Measurements from ENCODE around the gene PTPRN2.

The PTPRN2 gene

DNA sequence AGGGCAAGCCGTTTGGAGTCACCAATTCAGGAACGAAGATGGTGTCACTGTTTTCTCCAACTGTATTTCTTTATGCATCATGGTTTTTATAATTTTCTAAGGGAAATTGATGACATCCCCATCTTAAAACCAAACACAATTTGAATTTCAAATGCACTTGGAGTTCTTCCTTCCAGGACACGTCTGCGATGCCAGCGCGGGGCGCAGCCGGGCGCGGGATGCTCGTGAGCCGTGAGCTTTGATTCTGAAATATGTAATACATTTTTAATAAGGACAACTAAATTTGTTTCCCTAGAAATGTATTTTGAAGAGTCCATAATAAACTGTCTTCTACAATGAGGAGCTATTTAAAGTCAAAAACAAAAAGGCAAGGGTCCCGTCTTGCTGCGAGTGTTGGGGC lies 758.7 kb downstream of the PTPRN2 start:
- no peak for DNase-seq (ENCODE audit: low spot score)

DNA sequence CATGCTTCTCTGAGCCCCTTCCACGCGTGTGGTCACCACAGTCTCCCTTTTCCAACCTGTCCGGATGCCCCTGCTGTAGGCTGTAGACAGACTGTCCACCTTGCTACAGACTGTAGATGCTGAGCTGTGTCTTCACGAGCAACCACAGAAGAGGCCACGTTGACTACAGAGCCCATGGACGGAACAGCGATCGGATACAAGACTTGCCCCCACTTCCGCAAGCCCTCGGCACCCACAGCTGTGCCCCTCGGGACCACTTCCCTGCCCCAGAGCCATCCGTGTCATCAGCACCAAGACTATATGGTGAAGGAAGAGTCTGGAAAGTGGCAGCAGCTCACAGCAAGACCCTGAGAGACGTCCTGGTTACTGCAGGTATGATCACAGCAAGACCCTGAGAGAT lies 759.4 kb downstream of the PTPRN2 start:
- DNase-seq (ENCODE audit: low spot score) = no peak

DNA sequence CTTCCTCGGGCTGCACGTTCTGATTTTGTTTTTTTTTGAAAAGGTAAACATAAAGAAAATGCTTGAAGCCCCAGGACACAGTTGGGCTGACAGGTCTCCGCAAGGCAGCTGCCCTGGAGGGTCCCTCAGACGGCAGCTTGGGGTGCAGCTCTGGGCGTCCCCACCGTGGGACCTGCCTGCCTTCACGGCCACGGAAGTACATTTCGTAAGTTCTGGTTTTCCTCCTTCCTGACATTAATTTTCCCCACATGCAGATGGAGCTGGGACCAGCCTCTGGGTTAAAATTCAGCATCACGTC lies 759.8 kb downstream of the PTPRN2 start:
- DNase-seq (ENCODE audit: low spot score) = no peak

DNA sequence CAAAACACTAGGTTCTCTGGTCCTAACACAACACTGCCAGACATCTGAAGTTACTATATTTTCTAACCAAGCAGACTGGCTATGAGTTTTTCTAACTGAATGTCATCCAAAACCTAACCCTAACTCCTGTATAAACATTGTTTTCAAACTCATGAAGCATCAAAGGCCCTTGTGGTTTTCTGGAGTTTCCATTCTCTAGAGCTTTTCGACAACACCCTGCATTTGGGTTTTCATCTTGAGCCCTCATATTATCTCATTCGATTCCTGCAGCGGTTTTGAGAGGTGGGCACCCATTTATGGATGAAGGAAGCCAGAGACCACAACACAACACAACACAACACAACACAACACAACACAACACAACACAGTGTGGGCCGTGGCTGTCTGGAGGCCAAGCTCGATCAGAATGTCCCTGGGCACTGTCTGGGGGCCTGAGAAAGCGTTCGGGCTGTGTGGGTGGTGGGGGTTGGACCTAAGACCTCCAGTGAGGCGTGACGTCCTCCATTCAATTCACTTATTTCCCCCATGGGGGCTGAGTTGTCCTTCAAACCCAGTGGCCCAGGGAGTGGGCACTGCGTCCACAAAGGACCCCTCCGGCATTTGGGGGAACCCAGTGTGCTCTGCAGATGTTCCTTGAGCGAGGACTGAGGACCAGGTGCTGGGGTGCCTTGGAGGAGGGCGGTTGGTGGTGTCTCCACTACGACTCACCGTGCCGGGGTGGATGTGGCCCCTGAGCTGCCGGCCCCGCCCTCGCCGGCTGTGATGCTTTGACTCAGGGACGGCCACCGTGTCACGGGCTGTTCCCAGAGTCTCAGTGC lies 760.4 kb downstream of the PTPRN2 start:
- no peak for DNase-seq (ENCODE audit: low spot score)

DNA sequence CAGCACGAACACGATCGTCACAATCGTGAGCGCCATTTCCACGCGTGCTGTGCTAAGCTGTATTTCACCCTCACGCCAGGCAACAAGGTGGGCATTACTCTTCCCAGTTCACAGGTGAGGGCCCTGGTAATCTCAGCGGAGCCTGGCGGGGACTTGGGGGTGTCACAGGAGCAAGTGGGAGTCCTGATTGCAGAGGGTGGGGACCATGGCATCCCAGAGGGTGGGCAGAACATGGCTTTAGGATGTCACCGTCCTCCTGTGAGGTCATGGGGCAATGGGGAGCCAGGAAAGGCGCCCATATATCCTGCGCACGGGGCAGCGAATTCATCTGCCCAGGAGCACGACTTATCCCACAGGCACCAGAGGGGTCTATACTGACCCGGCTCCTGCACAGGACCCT lies 761.1 kb downstream of the PTPRN2 start:
- DNase-seq (ENCODE audit: low spot score) = no peak

DNA sequence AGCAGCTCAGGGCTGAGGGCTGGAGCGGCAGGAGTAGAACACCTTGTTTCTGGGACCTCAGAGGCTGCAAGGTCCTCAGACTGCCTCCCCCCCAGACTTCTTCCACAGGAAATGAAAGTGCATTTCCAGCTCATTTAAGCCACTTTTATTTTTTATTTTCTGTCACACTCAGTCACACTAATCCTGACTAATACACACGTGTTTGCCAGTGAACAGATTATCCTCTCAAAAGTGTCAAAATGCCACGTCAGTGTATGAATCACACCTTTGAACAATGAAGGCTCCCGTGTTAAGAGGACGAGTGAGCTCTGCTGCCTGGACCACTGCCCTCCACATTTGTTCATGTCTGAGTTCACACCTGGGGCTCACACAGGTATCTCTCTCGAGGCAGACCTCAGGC lies 762.3 kb downstream of the PTPRN2 start:
- DNase-seq (ENCODE audit: low spot score) = no peak

DNA sequence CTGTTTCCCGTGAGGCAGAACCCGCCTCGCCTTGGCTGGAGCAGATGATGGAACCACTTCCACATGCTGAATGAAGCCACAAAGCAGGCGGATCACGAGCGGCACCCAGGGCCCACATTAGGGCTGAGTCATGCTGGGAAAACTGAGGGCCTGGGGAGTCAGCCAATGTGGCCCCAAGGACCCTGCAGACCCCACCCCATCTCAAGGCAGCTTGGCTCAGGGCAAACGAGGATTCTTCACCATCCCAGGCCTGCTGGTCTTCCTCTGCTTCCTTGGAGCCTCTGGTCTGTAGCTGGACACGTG lies 762.9 kb downstream of the PTPRN2 start:
- no peak for DNase-seq (ENCODE audit: low spot score)

DNA sequence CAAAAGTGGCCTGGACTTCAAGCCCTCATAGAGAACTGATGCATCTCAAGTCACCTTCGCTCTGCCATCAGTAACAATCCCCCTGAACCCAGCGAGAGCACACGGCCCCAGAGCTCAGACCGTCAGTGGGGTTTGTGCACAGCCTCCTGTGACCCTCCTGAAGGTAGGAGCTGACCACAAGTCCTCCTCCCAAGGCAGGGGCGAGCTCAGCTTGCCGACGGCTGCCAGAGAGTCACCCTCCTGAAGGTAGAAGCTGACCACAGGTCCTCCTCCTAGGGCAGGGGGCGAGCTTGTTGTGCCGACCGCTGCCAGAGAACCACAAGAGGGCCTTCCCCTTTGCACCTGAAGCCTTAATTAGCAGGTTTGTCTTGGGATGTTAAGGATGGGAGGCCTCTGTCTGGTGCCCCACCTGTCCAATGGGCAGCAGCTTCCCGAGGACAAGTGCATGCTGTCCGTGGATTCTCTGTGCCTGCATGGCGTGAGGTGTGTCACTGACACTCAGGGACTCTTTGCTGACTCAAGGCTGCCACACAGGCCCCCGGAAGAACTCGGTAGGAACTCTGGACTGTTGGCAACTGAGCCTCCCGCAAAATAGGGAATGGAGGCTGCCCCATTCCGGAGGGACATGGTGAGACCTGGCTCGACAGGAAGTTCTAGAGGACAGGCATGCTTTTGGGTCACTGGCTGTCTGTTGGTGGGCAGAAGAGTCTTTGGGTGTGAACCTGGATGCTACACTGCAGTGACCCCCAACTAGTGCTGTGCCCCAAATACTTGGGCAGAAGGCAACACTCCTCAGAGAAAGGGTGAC lies 763.4 kb downstream of the PTPRN2 start:
- no peak for DNase-seq (ENCODE audit: low spot score)

DNA sequence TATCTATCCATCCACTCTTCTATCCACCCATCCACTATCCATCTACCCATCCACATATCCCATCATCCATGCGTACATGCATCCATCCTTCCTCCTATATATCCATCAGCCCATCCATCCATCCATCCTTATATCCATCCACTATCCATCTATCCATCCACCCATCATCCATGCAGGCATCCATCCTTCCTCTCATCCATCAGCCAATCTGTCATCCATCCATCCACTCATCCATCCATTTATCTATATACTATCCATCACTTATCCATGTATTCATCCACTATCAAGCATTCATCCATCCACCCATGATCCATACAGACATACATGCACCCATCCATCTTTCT lies 765.0 kb downstream of the PTPRN2 start:
- no peak for DNase-seq (ENCODE audit: low spot score)

DNA sequence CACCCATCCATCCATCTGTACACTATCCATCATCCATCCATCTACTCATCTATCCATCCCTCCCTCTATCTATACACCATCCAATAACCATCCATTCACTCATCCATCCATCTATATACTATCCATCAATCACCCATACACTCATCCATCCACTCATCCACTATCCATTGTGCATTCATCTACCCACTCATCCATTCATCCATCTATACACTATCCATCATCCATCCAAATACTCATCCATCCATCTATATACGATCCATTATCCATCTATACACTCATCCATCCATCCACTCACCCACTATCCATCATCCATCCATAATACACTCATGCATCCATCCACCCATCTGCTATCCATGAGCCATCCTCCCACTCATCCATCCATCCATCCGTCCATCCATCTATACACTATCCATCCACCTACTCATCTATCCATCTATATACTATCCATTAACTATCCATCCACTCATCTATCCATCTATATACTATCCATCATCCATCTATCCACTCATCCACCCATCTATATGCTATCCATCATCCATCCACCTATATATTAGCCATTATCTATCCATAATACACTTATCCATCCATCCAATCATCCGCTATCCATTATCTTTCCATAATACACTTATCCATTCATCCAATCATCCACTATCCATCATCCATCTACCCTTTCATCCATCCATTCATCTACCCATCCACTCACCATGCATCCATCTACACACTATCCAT lies 765.5 kb downstream of the PTPRN2 start:
- DNase-seq (ENCODE audit: low spot score) = no peak

DNA sequence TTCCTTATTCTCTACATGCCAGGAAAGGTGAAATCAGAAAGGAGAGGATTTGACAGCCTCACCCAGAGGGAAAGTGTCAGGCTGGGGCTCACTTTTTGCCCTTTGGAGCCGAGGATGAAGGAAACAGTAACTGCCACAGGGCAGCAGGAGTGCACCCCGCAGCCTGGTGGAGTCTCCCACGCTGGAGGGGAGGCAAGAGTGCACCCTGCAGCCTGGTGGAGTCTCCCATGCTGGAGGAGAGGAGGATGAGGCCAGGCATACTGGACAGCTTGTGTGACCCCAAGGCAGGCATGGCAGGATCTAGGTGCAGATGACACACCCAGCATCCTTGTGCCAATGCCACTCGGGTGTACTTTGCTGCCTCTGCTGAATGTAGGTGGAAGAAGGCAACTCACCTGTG lies 766.8 kb downstream of the PTPRN2 start:
- no peak for DNase-seq (ENCODE audit: low spot score)

DNA sequence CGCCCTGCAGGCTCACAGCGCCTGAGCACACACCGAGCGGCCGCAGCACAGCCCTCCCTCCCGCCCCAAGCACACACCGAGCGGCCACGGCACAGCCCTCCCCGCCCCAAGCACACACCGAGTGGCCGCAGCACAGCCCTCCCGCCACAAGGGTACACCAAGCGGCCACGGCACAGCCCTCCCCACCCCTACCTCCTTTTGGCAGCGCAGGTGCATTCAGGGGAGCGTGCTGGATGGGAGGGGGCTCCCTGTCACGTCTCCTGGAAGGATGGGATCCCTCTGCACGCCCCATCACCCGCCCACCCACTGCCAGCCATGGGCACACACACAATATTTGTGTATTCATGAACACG lies 768.2 kb downstream of the PTPRN2 start:
- DNase-seq (ENCODE audit: low spot score) = no peak

DNA sequence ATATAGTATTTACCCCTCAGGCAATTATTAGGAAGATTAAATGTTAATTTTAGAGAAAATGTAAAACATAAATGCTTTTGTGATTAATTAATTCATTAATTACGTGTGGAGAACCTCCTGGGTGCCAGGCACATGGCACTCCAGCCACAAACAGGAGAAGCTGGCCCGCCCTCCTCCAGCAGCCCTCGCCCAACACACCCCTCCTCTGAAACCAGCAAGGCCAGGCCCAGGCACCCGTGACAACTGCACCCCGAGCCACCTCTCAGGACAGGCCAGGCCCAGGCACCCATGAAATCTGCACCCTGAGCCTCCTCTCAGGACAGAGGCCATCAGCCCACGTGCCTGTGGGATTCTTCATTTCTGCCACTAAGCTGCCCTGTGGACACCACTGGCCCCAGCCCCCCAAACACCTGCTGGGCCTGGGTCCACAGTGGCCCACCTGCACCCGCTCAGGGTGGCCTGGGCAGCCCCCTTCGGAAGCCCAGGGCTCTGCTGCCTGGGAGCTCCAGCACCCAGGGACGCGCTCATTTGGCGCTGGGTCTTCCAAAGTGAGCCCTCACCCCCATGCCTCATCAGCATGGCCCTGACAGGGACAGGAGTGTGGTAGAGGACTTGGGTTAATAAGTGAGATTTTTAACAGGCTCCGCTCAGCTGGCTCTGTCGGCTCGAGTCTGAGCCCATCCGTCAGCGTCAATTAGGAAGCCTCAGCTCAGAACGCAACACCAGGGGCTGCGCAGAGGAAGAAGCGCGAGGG lies 768.7 kb downstream of the PTPRN2 start:
- DNase-seq (ENCODE audit: low spot score) = no peak

DNA sequence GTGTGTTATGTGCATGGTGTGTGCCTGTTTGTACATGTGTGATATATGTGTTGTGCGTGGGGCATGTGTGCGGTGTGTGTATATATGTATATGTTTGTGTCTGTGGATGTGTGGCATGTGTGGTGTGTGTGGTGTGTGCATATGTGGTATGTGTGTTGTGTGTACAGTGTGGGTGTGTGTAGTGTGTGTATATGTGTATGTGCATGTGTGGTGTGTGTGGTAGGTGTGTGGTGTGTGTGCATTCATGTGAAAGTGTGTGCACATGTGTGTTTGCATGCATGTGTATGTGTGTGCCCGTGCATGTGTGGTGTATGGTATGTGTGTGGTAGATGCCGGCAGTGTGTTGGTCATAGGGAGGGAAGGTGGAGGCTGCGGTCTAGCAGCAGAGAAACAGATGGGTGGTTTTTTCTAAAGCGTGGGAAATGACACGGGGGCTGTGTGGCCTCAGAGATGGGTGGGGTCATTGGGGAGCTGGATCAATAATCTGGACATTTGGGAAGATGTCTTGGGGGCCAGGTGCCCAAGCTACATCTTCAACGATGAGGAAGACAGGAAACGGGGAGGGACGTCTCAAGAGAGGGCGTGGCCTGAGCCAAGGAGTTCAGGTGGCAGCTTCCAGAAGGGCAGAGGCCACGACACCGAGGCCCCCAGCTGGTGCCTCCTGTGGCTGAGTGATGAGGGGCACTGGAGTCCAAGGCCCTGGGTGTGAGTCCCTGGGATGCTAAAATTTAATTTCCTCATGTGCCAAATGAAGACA lies 769.5 kb downstream of the PTPRN2 start:
- DNase-seq (ENCODE audit: low spot score) = no peak

DNA sequence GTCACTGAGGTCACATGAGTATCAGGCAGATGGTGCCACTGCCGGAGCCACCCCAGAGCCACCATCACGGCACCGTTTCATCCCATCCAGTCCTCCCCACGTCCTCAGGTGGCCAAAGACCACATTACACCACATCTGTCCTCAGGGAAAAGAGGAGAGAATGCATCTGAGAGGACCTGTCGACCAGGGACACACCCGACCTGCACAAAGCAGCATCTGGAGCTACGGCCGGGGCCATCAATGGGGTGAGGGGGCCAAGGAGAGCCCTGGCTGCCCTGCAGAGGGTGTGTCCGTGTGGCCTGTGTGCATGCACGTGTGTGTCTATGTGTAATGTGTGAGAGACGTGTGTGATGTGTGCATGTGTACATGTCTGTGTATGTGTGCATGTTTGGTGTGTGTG lies 770.2 kb downstream of the PTPRN2 start:
- no peak for DNase-seq (ENCODE audit: low spot score)

DNA sequence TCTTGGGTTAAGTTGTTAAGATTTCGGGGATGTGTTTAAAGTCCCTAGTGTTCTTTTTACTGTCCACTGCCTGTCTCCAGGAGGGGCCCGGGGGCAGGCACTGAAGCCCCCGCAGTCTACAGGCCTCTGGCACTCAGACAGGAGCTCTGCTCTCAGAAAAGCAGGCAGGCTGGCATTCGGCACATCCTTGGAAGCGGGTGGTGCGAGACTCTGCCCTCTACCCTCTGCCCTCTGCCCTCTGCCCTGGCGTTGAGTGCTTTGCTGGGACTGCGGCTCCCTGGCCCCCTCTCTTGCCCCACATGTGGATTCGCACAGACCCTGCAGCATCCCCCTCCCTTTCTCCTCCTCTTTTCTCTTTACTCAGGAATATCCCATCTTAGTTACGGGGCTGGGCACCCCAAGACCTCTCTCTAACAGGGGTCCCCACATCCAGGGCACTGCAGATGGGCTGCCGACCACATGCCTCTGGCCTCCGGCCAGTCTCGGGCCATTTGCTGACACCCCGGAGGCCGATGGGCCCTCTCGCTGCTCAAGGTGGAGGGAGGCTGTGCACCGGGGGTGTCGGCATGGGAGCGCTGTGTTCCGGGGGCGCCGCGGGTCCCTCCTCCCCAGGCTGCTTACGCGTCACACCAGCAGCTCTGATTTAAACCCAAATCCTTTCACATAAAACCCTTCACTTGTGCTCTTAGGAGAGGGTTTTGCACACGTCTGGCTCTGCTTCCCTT lies 770.9 kb downstream of the PTPRN2 start:
- no peak for DNase-seq (ENCODE audit: low spot score)

DNA sequence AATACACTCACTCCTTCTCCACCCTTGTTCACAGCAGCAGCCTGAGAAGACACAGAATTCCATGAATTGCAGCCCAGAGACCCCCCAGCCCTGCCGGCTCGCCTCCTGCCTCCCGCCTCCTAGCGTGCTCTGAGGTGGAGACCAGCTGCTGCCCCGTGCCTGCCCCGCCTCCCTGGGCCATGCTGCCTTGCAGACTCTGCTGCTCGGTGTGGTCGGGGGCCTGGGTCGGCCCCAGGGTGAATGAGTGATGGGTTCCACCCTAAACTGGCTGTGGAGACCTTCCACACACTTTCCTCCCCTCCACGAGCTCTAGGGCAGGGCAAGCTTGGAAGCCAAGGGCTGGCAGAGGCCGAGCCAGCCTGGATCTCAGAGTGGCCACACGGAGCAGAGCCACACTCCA lies 771.5 kb downstream of the PTPRN2 start:
- DNase-seq (ENCODE audit: low spot score) = no peak

DNA sequence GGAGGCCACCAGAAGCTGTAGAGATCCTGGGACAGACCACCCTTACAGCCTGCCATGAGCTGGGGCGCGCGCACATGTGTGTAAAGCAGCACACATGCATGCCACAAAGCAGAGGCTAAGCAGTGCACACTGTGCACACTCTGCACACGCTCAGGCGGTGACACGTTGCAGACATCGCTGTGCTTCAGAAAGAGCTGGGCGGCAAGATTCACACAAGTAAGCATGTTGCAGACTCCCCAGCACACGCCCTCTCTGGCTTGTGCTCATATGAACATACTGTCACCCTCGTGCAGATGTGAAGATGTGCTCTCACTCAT lies 772.0 kb downstream of the PTPRN2 start:
- no peak for DNase-seq (ENCODE audit: low spot score)

DNA sequence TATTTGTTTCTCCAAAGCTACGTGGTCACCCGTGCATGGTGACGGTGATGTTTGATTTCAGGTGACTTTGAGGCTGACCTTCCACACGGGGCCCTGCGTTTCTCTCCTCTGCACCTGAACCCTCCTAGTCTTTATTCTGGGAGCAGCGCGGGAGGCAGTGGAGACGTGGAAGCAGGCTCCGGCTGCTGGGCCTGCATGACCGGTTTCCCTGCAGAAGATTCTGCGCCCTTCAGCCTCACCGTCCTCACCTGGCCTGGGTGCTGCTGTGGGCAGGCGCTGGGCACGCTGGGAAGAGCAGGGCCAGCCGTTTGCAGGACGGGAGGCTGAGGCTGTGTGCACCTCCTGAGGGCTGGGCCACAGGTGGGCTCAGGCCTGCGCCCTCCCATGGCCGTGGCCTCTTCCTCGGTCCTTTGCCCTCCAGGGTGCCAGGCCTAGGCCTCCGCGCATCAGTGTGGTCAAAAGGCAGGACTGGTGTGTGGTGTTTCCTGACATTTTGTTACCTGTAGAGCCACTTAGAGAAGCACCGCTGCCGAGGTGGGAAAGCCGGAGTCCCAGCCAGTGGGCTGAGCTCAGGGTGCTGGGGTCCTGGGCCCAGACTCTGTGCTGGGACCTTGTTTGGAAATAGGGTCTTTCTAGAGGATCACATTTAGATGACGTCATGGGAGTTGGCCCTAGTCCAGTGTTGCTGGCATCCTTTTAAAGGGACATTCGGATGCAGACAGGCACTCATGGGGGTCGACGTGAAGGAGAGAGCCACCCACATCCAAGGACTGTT lies 772.5 kb downstream of the PTPRN2 start:
- no peak for DNase-seq (ENCODE audit: low spot score)

DNA sequence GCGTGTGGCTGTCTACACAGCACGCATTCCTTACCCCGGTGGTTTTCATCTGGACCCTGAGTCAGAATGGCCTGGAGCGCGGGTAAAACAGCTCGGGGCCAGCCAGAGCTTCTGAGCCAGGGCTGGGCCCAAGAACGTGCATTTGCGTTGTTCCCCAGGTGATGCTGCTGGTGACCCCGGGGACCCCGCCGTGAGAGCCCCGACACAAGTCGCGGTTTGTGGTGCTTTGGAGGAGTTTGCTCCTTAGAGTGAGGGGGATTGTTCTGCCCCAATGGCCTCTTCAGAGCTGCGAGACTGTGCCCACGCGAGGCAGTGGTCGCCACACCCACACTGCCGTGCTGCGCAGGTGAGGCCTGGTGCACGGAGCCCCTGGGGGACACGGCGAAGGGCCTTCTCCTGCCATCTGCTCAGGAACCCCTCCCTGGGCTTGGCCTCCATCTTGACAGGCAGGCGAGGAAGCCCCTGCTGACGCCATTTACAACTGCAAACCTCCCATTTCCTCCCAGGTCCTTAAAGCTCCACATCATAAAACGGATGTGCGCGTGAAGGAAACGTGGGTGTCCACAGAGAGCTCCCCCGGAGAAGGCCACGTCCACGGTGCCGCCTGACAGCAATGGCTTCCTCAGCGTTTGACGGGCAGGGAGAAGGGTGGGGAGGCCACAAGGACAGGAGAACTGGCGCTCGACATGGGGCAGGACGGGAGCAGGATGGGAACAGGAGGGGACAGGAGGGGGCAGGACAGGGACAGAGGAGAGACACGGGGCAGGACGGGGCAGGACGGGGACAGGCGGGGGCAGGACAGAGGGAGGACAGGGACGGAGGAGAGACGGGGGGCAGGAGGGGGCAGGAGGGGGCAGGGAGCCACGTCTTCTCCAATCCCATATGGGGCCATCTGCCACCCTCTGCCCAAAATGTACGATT lies 773.6 kb downstream of the PTPRN2 start:
- no peak for DNase-seq (ENCODE audit: low spot score)

All from hematopoietic multipotent progenitor cell treated with erythropoietin and hydrocortisone succinate and interleukin-3 and kit ligand, for 15 days (in vitro differentiated cells).